ENCODE results near the gene YRDC.

GRCh38 chr1:37776946-37777516 is 31.0 kb downstream of the YRDC start:
- TF ChIP-seq EZH2phosphoT487 (IDR thresholded peaks at IDR 0.05; ENCODE audit: low read length) (no peak), CTCF (IDR thresholded peaks at IDR 0.05; ENCODE audit: low read length) (no peak), EZH2 (optimal IDR thresholded peaks at IDR 0.05; ENCODE audit: low read depth, low read length) (no peak)
